ENCODE results near the gene TBCCD1.

GRCh38 chr3:186613637-186614265 lies 46.6 kb upstream of the TBCCD1 start:
- no peak for TF ChIP-seq SAP30 (IDR thresholded peaks at IDR 0.05; ENCODE audit: insufficient read depth, insufficient replicate concordance, low read length)
- no peak for TF ChIP-seq SIN3A (conservative IDR thresholded peaks at IDR 0.05 in 1 of 2, IDR thresholded peaks at IDR 0.05 in 1 of 2; ENCODE audit: low read depth in 1 of 2, low read length in 2 of 2)
- TF ChIP-seq BRCA1 (IDR thresholded peaks at IDR 0.05; ENCODE audit: low read depth, low read length) = no peak
- no peak for TF ChIP-seq EP300 (IDR thresholded peaks at IDR 0.05; ENCODE audit: borderline replicate concordance in 1 of 2, low read depth in 2 of 2, low read length in 2 of 2)
- no peak for TF ChIP-seq YY1 (IDR thresholded peaks at IDR 0.05; ENCODE audit: low read depth, low read length)
- TF ChIP-seq CTCF (IDR thresholded peaks at IDR 0.05; ENCODE audit: control extremely low read depth in 1 of 3, insufficient read depth in 1 of 3, low read depth in 1 of 3, low read length in 3 of 3) = no peak
- TF ChIP-seq SIRT6 (IDR thresholded peaks at IDR 0.05; ENCODE audit: low read length) = no peak
- no peak for TF ChIP-seq ZNF274 (IDR thresholded peaks at IDR 0.05; ENCODE audit: borderline replicate concordance, extremely low read depth, low read length)
- no peak for TF ChIP-seq MAX (IDR thresholded peaks at IDR 0.05)
- TF ChIP-seq POLR2A (IDR thresholded peaks at IDR 0.05; ENCODE audit: control extremely low read depth in 1 of 2, low read depth in 2 of 2, low read length in 2 of 2) = no peak
- no peak for TF ChIP-seq SP1 (IDR thresholded peaks at IDR 0.05; ENCODE audit: low read depth, low read length)
- TF ChIP-seq POLR2AphosphoS5 (IDR thresholded peaks at IDR 0.05; ENCODE audit: low read depth, low read length) = no peak
- no peak for TF ChIP-seq SP2 (IDR thresholded peaks at IDR 0.05; ENCODE audit: low read length)
- no peak for TF ChIP-seq JUND (IDR thresholded peaks at IDR 0.05; ENCODE audit: low read length)
